Measurements from ENCODE around the gene EIF3F. TPM values are rescaled to one million over a fixed set of nuclear protein-coding genes. Genes with fewer than 3 reads are reported as not detected.

Gene EIF3F
- total and polyA plus RNA-seq, 2 experiments from 2014 or later = 193 to 359 TPM

GRCh38 chr11:7949934-7950333, 37.2 kb upstream of the EIF3F start:
- Histone ChIP-seq H3K36me3 (ENCODE audit: low read depth) (no peaks in the 10 kb centered on the region), H3K9me3 (ENCODE audit: low read depth) (no peaks in the 10 kb centered on the region), H2AFZ (no peak overlapping the region), H3K4me2 (ENCODE audit: unreplicated experiment) (no peak overlapping the region), H3K27me3 (replicated peaks; ENCODE audit: insufficient read depth) (no peaks in the 10 kb centered on the region), H3K4me1 (ENCODE audit: insufficient read depth) (no peaks in the 10 kb centered on the region), H3K9me2 (ENCODE audit: insufficient read depth) (no peaks in the 10 kb centered on the region), H3K4me3 (no peak overlapping the region), H3K79me2 (ENCODE audit: insufficient read depth) (no peaks in the 10 kb centered on the region), H3K27ac (no peak overlapping the region), H3F3A (ENCODE audit: insufficient read depth) (0 out of 2 replicates have a peak, but pooled peaks cover 4% of the 10 kb centered on the region), H3K9ac (no peak overlapping the region), H4K20me1 (ENCODE audit: insufficient read depth) (no peaks in the 10 kb centered on the region)
- no peak for DNase-seq
- in situ Hi-C loops (cut with MboI) = no loop called here
- TF ChIP-seq EZH2 (IDR thresholded peaks at IDR 0.05; ENCODE audit: insufficient read depth, poor library complexity, severe bottlenecking) (no peak), EZH2phosphoT487 (IDR thresholded peaks at IDR 0.05; ENCODE audit: insufficient read depth, low read depth) (no peak)
- 32 to 34% methylated on average over 1 of the region's 1 CpG for WGBS, 2 experiments (ENCODE audit: low coverage in 1 of 2, low lambda C conversion rate in 2 of 2, missing lambda C conversion rate in 2 of 2)

GRCh38 chr11:7955191-7955590, 31.9 kb upstream of the EIF3F start:
- WGBS, 2 experiments (ENCODE audit: low coverage in 1 of 2, low lambda C conversion rate in 2 of 2, missing lambda C conversion rate in 2 of 2) = 64 to 92% methylated on average over 1 of the region's 1 CpG
- in situ Hi-C loops (cut with MboI) = no loop called here
- no peaks in the 10 kb centered on the region for H3K4me1 ChIP-seq (ENCODE audit: insufficient read depth)

GRCh38 chr11:7964261-7964660, 22.9 kb upstream of the EIF3F start:
- Histone ChIP-seq H3K27ac (peak overlapping the region; percentile 96), H3K4me1 (ENCODE audit: insufficient read depth) (peaks cover 54% of the 10 kb centered on the region), H3K4me2 (ENCODE audit: unreplicated experiment) (peak overlapping the region; percentile 67), H3K9me2 (ENCODE audit: insufficient read depth) (no peaks in the 10 kb centered on the region), H3K36me3 (ENCODE audit: low read depth) (no peaks in the 10 kb centered on the region), H3K27me3 (replicated peaks; ENCODE audit: insufficient read depth) (no peaks in the 10 kb centered on the region), H3K4me3 (peak overlapping the region; percentile 51), H3K79me2 (ENCODE audit: insufficient read depth) (no peaks in the 10 kb centered on the region), H3F3A (ENCODE audit: insufficient read depth) (peaks cover 38% of the 10 kb centered on the region), H3K9me3 (ENCODE audit: low read depth) (no peaks in the 10 kb centered on the region), H4K20me1 (ENCODE audit: insufficient read depth) (no peaks in the 10 kb centered on the region), H3K9ac (peak overlapping the region; percentile 82), H2AFZ (0 out of 2 replicates have a peak overlapping the region, but pooled peaks have one; percentile 31)
- 54 to 67% methylated on average over 3 of the region's 3 CpGs for WGBS, 2 experiments (ENCODE audit: low coverage in 1 of 2, low lambda C conversion rate in 2 of 2, missing lambda C conversion rate in 2 of 2)
- no peak for DNase-seq
- in situ Hi-C loops (cut with MboI) = no loop called here
- no peak for TF ChIP-seq EZH2phosphoT487 (IDR thresholded peaks at IDR 0.05; ENCODE audit: insufficient read depth, low read depth)
- TF ChIP-seq EZH2 (IDR thresholded peaks at IDR 0.05; ENCODE audit: insufficient read depth, poor library complexity, severe bottlenecking) = no peak

More at GRCh38 chr11:7955191-7955590, 31.9 kb upstream of the EIF3F start:
- H3F3A ChIP-seq (ENCODE audit: insufficient read depth) = peaks cover 7% of the 10 kb centered on the region; the same call in 1 of the 2 replicates
- H3K9me2 ChIP-seq (ENCODE audit: insufficient read depth) = no peaks in the 10 kb centered on the region
- H4K20me1 ChIP-seq (ENCODE audit: insufficient read depth) = no peaks in the 10 kb centered on the region
- no peaks in the 10 kb centered on the region for H3K36me3 ChIP-seq (ENCODE audit: low read depth)
- no peak overlapping the region for H3K27ac ChIP-seq
- H2AFZ ChIP-seq = no peak overlapping the region; the same call in 1 of the 2 replicates
- no peak for TF ChIP-seq EZH2 (IDR thresholded peaks at IDR 0.05; ENCODE audit: insufficient read depth, poor library complexity, severe bottlenecking)
- no peak for TF ChIP-seq EZH2phosphoT487 (IDR thresholded peaks at IDR 0.05; ENCODE audit: insufficient read depth, low read depth)
- no peak for DNase-seq
- H3K79me2 ChIP-seq (ENCODE audit: insufficient read depth) = no peaks in the 10 kb centered on the region
- H3K9ac ChIP-seq = no peak overlapping the region
- no peak overlapping the region for H3K4me3 ChIP-seq
- peaks cover 6% of the 10 kb centered on the region for H3K9me3 ChIP-seq (ENCODE audit: low read depth)
- H3K27me3 ChIP-seq (replicated peaks; ENCODE audit: insufficient read depth) = no peaks in the 10 kb centered on the region
- H3K4me2 ChIP-seq (ENCODE audit: unreplicated experiment) = no peak overlapping the region

- no peaks in the 10 kb centered on the region for H3K27me3 ChIP-seq (replicated peaks; ENCODE audit: insufficient read depth)
- in situ Hi-C loops (cut with MboI) = no loop called here
- H3K4me1 ChIP-seq (ENCODE audit: insufficient read depth) = peaks cover 60% of the 10 kb centered on the region
- no peaks in the 10 kb centered on the region for H3K9me3 ChIP-seq (ENCODE audit: low read depth)
- TF ChIP-seq EZH2 (IDR thresholded peaks at IDR 0.05; ENCODE audit: insufficient read depth, poor library complexity, severe bottlenecking) (no peak), EZH2phosphoT487 (IDR thresholded peaks at IDR 0.05; ENCODE audit: insufficient read depth, low read depth) (no peak)
- peak overlapping the region; percentile 51 for H3K4me3 ChIP-seq
- H3F3A ChIP-seq (ENCODE audit: insufficient read depth) = peaks cover 42% of the 10 kb centered on the region
- peak overlapping the region; percentile 82 for H3K9ac ChIP-seq
- no peaks in the 10 kb centered on the region for H3K79me2 ChIP-seq (ENCODE audit: insufficient read depth)
- H3K9me2 ChIP-seq (ENCODE audit: insufficient read depth) = no peaks in the 10 kb centered on the region
- H3K27ac ChIP-seq = peak overlapping the region; percentile 96
- peak overlapping the region; percentile 31; the same call in 1 of the 2 replicates for H2AFZ ChIP-seq
- peak overlapping the region; percentile 67 for H3K4me2 ChIP-seq (ENCODE audit: unreplicated experiment)
- no peaks in the 10 kb centered on the region for H4K20me1 ChIP-seq (ENCODE audit: insufficient read depth)
- H3K36me3 ChIP-seq (ENCODE audit: low read depth) = no peaks in the 10 kb centered on the region
- DNase-seq = peak; percentile 79
Measured at GRCh38 chr11:7964873-7965272, 22.3 kb upstream of the EIF3F start.

- Histone ChIP-seq H2AFZ (peak within 1 kb of the TSS; percentile 31; the same call in 1 of the 2 replicates), H3K27me3 (replicated peaks; ENCODE audit: insufficient read depth) (no peaks in the 10 kb centered on the region), H3K4me1 (ENCODE audit: insufficient read depth) (peaks cover 64% of the 10 kb centered on the region), H3K4me3 (peak within 1 kb of the TSS; percentile 51), H3F3A (ENCODE audit: insufficient read depth) (peaks cover 42% of the 10 kb centered on the region), H4K20me1 (ENCODE audit: insufficient read depth) (no peaks in the 10 kb centered on the region), H3K9me2 (ENCODE audit: insufficient read depth) (no peaks in the 10 kb centered on the region), H3K27ac (peak within 1 kb of the TSS; percentile 96), H3K9ac (peak within 1 kb of the TSS; percentile 82), H3K9me3 (ENCODE audit: low read depth) (no peaks in the 10 kb centered on the region), H3K36me3 (ENCODE audit: low read depth) (no peaks in the 10 kb centered on the region), H3K79me2 (ENCODE audit: insufficient read depth) (no peaks in the 10 kb centered on the region), H3K4me2 (ENCODE audit: unreplicated experiment) (peak within 1 kb of the TSS; percentile 67)
- in situ Hi-C loops (cut with MboI) = no loop called here
- peak; percentile 94 for DNase-seq
- TF ChIP-seq EZH2phosphoT487 (IDR thresholded peaks at IDR 0.05; ENCODE audit: insufficient read depth, low read depth) (no peak), EZH2 (IDR thresholded peaks at IDR 0.05; ENCODE audit: insufficient read depth, poor library complexity, severe bottlenecking) (no peak)
- 5 to 44% methylated on average over 1 of the region's 1 CpG for WGBS, 2 experiments (ENCODE audit: low coverage in 1 of 2, low lambda C conversion rate in 2 of 2, missing lambda C conversion rate in 2 of 2)
Measured at GRCh38 chr11:7965386-7965785, 21.8 kb upstream of the EIF3F start, which contains the start of gene NLRP10. TSS of gene NLRP10 (minus strand) at chr11:7965447. CDS start at chr11:7963495, 1,952 bp downstream.

Measured in GM23248 (cell line).